ENCODE data around the gene NPR2. TPM values are rescaled to one million over a fixed set of nuclear protein-coding genes. Genes with fewer than 3 reads are reported as not detected.
A peak's percentile ranks its signal among the peaks of the same experiment; 100 is the strongest.

NPR2 gene
- total RNA-seq, 2 experiments from 2014 or later: 4.7 to 9.8 TPM

GRCh38 chr9:35763181-35763580 is 28.2 kb upstream of the NPR2 start:
- Histone ChIP-seq H3K9me2 (ENCODE audit: insufficient read depth, low read length) (no peaks in the 10 kb centered on the region), H3K4me3 (ENCODE audit: low read depth, low read length, poor library complexity, severe bottlenecking) (no peak overlapping the region), H2AFZ (ENCODE audit: low read length) (no peak overlapping the region), H3K27ac (ENCODE audit: low read depth, low read length, poor library complexity, severe bottlenecking) (peak overlapping the region; percentile 5), H4K20me1 (ENCODE audit: insufficient read depth, low read length) (no peaks in the 10 kb centered on the region), H3K9me3 (ENCODE audit: low read length) (peaks cover 10% of the 10 kb centered on the region; the same call in 1 of the 2 replicates), H3K79me2 (ENCODE audit: insufficient read depth, low read depth, low read length) (peaks cover 48% of the 10 kb centered on the region), H3K4me1 (ENCODE audit: insufficient read depth, low read length, poor library complexity, severe bottlenecking) (peaks cover 68% of the 10 kb centered on the region), H3K4me2 (ENCODE audit: low read length) (peak overlapping the region; percentile 39), H3K36me3 (ENCODE audit: insufficient read depth, low read length) (peaks cover 26% of the 10 kb centered on the region)
- BruUV-seq (replicated peaks): no TSS peak
- ChIA-PET CTCF (ENCODE audit: unreplicated experiment) (interaction anchor here (0.9 kb wide), 1 partner anchor 20 kb away, joined by 3 read pairs; no protein-coding TSS in a partner anchor), POLR2A (interaction anchor here (0.9 to 1.7 kb wide), 4 partner anchors 9 to 14 kb away, joined by 5 to 9 read pairs (median 6); partner anchors contain the start of genes GBA2 and RGP1)
- TF ChIP-seq, protein P1, sequence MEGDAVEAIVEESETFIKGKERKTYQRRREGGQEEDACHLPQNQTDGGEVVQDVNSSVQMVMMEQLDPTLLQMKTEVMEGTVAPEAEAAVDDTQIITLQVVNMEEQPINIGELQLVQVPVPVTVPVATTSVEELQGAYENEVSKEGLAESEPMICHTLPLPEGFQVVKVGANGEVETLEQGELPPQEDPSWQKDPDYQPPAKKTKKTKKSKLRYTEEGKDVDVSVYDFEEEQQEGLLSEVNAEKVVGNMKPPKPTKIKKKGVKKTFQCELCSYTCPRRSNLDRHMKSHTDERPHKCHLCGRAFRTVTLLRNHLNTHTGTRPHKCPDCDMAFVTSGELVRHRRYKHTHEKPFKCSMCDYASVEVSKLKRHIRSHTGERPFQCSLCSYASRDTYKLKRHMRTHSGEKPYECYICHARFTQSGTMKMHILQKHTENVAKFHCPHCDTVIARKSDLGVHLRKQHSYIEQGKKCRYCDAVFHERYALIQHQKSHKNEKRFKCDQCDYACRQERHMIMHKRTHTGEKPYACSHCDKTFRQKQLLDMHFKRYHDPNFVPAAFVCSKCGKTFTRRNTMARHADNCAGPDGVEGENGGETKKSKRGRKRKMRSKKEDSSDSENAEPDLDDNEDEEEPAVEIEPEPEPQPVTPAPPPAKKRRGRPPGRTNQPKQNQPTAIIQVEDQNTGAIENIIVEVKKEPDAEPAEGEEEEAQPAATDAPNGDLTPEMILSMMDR (conservative IDR thresholded peaks at IDR 0.05; ENCODE audit: low read length): no peak
- no peak for TF ChIP-seq EZH2phosphoT487 (IDR thresholded peaks at IDR 0.05; ENCODE audit: borderline replicate concordance, low read depth, low read length)
- intact Hi-C loops (cut with micrococcal nuclease; ENCODE audit: unreplicated experiment): no loop called here
- no peak for DNase-seq (ENCODE audit: low spot score)

DNA sequence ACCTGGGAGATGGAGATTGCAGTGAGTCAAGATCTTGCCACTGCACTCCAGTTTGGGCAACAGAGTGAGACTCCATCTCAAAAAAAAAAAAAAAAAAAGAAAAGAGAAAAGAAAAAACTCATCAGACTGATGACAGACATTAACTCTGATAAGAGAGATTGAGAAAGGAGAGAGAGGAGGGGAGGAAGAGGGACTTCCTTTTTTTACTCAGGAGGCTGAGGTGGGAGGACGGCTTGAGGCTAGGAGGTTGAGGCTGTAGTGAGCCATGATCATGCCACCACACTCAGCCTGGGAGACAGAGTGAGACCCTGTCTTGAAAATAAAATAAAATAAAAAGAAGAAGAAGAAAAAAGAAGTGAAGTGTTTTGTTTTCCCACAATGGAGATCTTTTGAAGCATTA is 27.6 kb upstream of the NPR2 start:
- peaks cover 10% of the 10 kb centered on the region; the same call in 1 of the 2 replicates for H3K9me3 ChIP-seq (ENCODE audit: low read length)
- CTCF ChIA-PET (ENCODE audit: unreplicated experiment): no interaction called here
- intact Hi-C loops (cut with micrococcal nuclease; ENCODE audit: unreplicated experiment): no loop called here
- H3K36me3 ChIP-seq (ENCODE audit: insufficient read depth, low read length): peaks cover 26% of the 10 kb centered on the region
- DNase-seq (ENCODE audit: low spot score): no peak
- H3K79me2 ChIP-seq (ENCODE audit: insufficient read depth, low read depth, low read length): peaks cover 41% of the 10 kb centered on the region
- no peaks in the 10 kb centered on the region for H4K20me1 ChIP-seq (ENCODE audit: insufficient read depth, low read length)
- no peak overlapping the region for H3K27ac ChIP-seq (ENCODE audit: low read depth, low read length, poor library complexity, severe bottlenecking)
- H3K4me3 ChIP-seq (ENCODE audit: low read depth, low read length, poor library complexity, severe bottlenecking): no peak overlapping the region
- no peak overlapping the region for H2AFZ ChIP-seq (ENCODE audit: low read length)
- H3K9me2 ChIP-seq (ENCODE audit: insufficient read depth, low read length): no peaks in the 10 kb centered on the region
- no peak for TF ChIP-seq EZH2phosphoT487 (IDR thresholded peaks at IDR 0.05; ENCODE audit: borderline replicate concordance, low read depth, low read length)
- TF ChIP-seq, protein P1 (conservative IDR thresholded peaks at IDR 0.05; ENCODE audit: low read length): no peak
- H3K4me2 ChIP-seq (ENCODE audit: low read length): no peak overlapping the region
- peaks cover 65% of the 10 kb centered on the region for H3K4me1 ChIP-seq (ENCODE audit: insufficient read depth, low read length, poor library complexity, severe bottlenecking)
- POLR2A ChIA-PET: interaction anchor here (0.7 to 1.7 kb wide), 3 partner anchors 8 to 114 kb away, joined by 3 to 9 read pairs (median 4); no protein-coding TSS in a partner anchor
- BruUV-seq (replicated peaks): no TSS peak

GRCh38 chr9:35766997-35767396 is 24.4 kb upstream of the NPR2 start:
- H4K20me1 ChIP-seq (ENCODE audit: insufficient read depth, low read length): no peaks in the 10 kb centered on the region
- no peak overlapping the region for H3K4me3 ChIP-seq (ENCODE audit: low read depth, low read length, poor library complexity, severe bottlenecking)
- H3K4me2 ChIP-seq (ENCODE audit: low read length): no peak overlapping the region
- intact Hi-C loops (cut with micrococcal nuclease; ENCODE audit: unreplicated experiment): no loop called here
- CTCF ChIA-PET (ENCODE audit: unreplicated experiment): no interaction called here
- peaks cover 10% of the 10 kb centered on the region; the same call in 1 of the 2 replicates for H3K9me3 ChIP-seq (ENCODE audit: low read length)
- no peaks in the 10 kb centered on the region for H3K9me2 ChIP-seq (ENCODE audit: insufficient read depth, low read length)
- no peak overlapping the region for H3K27ac ChIP-seq (ENCODE audit: low read depth, low read length, poor library complexity, severe bottlenecking)
- no TSS peak for BruUV-seq (replicated peaks)
- H3K4me1 ChIP-seq (ENCODE audit: insufficient read depth, low read length, poor library complexity, severe bottlenecking): peaks cover 66% of the 10 kb centered on the region
- peaks cover 15% of the 10 kb centered on the region; the same call in 1 of the 2 replicates for H3K79me2 ChIP-seq (ENCODE audit: insufficient read depth, low read depth, low read length)
- no peak for DNase-seq (ENCODE audit: low spot score)
- H3K36me3 ChIP-seq (ENCODE audit: insufficient read depth, low read length): peaks cover 11% of the 10 kb centered on the region
- TF ChIP-seq, protein P1 (conservative IDR thresholded peaks at IDR 0.05; ENCODE audit: low read length): no peak
- TF ChIP-seq EZH2phosphoT487 (IDR thresholded peaks at IDR 0.05; ENCODE audit: borderline replicate concordance, low read depth, low read length): no peak
- POLR2A ChIA-PET: interaction anchor here (0.6 to 0.7 kb wide), 2 partner anchors 22 to 134 kb away, joined by 3 to 5 read pairs; no protein-coding TSS in a partner anchor
- no peak overlapping the region for H2AFZ ChIP-seq (ENCODE audit: low read length)
